ENCODE data around the gene CENPO.

- no peak for TF ChIP-seq RFX5 (IDR thresholded peaks at IDR 0.05; ENCODE audit: low read depth, low read length)
- no peak for TF ChIP-seq RAD21 (IDR thresholded peaks at IDR 0.05; ENCODE audit: low read length)
- TF ChIP-seq CTCF (conservative IDR thresholded peaks at IDR 0.05; ENCODE audit: low read depth, low read length) = no peak
- TF ChIP-seq RCOR1 (IDR thresholded peaks at IDR 0.05; ENCODE audit: insufficient replicate concordance, low read length) = no peak
- TF ChIP-seq POLR2A (IDR thresholded peaks at IDR 0.05; ENCODE audit: low read depth, low read length) = no peak
- no peak for TF ChIP-seq CEBPB (IDR thresholded peaks at IDR 0.05; ENCODE audit: low read depth, low read length)
- no peak for TF ChIP-seq BHLHE40 (IDR thresholded peaks at IDR 0.05; ENCODE audit: low read depth, low read length)
- no peak for TF ChIP-seq USF2 (IDR thresholded peaks at IDR 0.05; ENCODE audit: low read depth, low read length)
- no peak for TF ChIP-seq MAZ (IDR thresholded peaks at IDR 0.05; ENCODE audit: borderline replicate concordance, low read depth, low read length)
- TF ChIP-seq SMC3 (IDR thresholded peaks at IDR 0.05; ENCODE audit: low read depth, low read length) = no peak
- no peak for TF ChIP-seq MXI1 (IDR thresholded peaks at IDR 0.05; ENCODE audit: borderline replicate concordance, low read depth, low read length)
- no peak for TF ChIP-seq FOS (IDR thresholded peaks at IDR 0.05; ENCODE audit: low read depth, low read length)
- no peak for TF ChIP-seq ELK1 (IDR thresholded peaks at IDR 0.05; ENCODE audit: borderline replicate concordance, low read depth, low read length)
- no peak for TF ChIP-seq MAFK (IDR thresholded peaks at IDR 0.05; ENCODE audit: low read depth, low read length)
Observed at GRCh38 chr2:24809316-24810007, 16.2 kb downstream of the CENPO start.
